ENCODE results near the gene ZNRF2. TPM values are rescaled to one million over a fixed set of nuclear protein-coding genes. Genes with fewer than 3 reads are reported as not detected.

The ZNRF2 gene
- total and polyA plus RNA-seq, 10 of the 15 experiments (the other 5 are each of a cell fraction or from before 2014, with no cell fraction given), result 1.2 to 20.4 (median 9.5) TPM

- TF ChIP-seq RUNX3 (IDR thresholded peaks at IDR 0.05; ENCODE audit: low read length), result no peak
- TF ChIP-seq EP300 (IDR thresholded peaks at IDR 0.05; ENCODE audit: borderline replicate concordance in 1 of 2, control insufficient read depth in 1 of 2, low read depth in 2 of 2, low read length in 2 of 2), result no peak
- Histone ChIP-seq H3K9me3 (replicated peaks; ENCODE audit: control insufficient read depth, insufficient read depth, low read length) (no peaks in the 10 kb centered on the region), H2AFZ (ENCODE audit: control insufficient read depth, low read depth, low read length) (no peak overlapping the region), H4K20me1 (ENCODE audit: control insufficient read depth, insufficient read depth) (no peaks in the 10 kb centered on the region), H3K4me1 (ENCODE audit: control insufficient read depth, insufficient read depth, low read length) (no peaks in the 10 kb centered on the region), H3K36me3 (ENCODE audit: control insufficient read depth in 2 of 2, insufficient read depth in 2 of 2, low read length in 1 of 2) (no peaks in the 10 kb centered on the region), H3K4me3 (no peak overlapping the region), H3K9ac (ENCODE audit: control insufficient read depth, insufficient read depth, low read length) (no peak overlapping the region), H3K27me3 (replicated peaks in 1 of 2; ENCODE audit: control insufficient read depth in 2 of 2, insufficient read depth in 2 of 2, low read length in 1 of 2) (no peaks in the 10 kb centered on the region), H3K79me2 (ENCODE audit: control insufficient read depth, insufficient read depth, low read length) (no peaks in the 10 kb centered on the region), H3K4me2 (ENCODE audit: control insufficient read depth, insufficient read depth) (no peak overlapping the region), H3K27ac (ENCODE audit: control insufficient read depth, insufficient read depth) (no peak overlapping the region)
- in situ Hi-C loops (cut with MboI), result loop anchor here (10.0 kb wide), 1 partner anchor 482 kb away; no protein-coding TSS in a partner anchor
- ChIA-PET CTCF (interaction anchor here (0.7 to 3.4 kb wide), 7 partner anchors 11 to 301 kb away, joined by 3 to 24 read pairs (median 4); no protein-coding TSS in a partner anchor), POLR2A (interaction anchor here (1.2 kb wide), 1 partner anchor 10 kb away, joined by 3 read pairs; no protein-coding TSS in a partner anchor), RAD21 (ENCODE audit: unreplicated experiment) (interaction anchor here (0.7 to 1.7 kb wide), 7 partner anchors 13 to 89 kb away, joined by 3 to 5 read pairs (median 3); no protein-coding TSS in a partner anchor), SMC1A (ENCODE audit: uncharacterized antibody, unreplicated experiment) (interaction anchor here (0.6 to 5.7 kb wide), 11 partner anchors 12 to 281 kb away, joined by 3 to 41 read pairs (median 3); no protein-coding TSS in a partner anchor)
- FAIRE-seq (no peak), DNase-seq (ENCODE audit: low read depth, low spot score) (no peak), ATAC-seq (no peak)
- BruUV-seq (replicated peaks), result no TSS peak
- 92% methylated on average over 4 of the region's 4 CpGs for WGBS (ENCODE audit: insufficient coverage, insufficient replicate concordance, low lambda C conversion rate, missing lambda C conversion rate)
- intact Hi-C loops (cut with micrococcal nuclease; ENCODE audit: unreplicated experiment), result no loop called here
Observed at GRCh38 chr7:30263090-30263710, 21.2 kb upstream of the ZNRF2 start.

- no peak overlapping the region for H3K4me2 ChIP-seq (ENCODE audit: control insufficient read depth, insufficient read depth)
- no peak for ATAC-seq
- no peak overlapping the region for H3K4me3 ChIP-seq
- POLR2A ChIA-PET, result interaction anchor here (1.2 kb wide), 1 partner anchor 9 kb away, joined by 3 read pairs; no protein-coding TSS in a partner anchor
- DNase-seq (ENCODE audit: low read depth, low spot score), result no peak
- SMC1A ChIA-PET (ENCODE audit: uncharacterized antibody, unreplicated experiment), result interaction anchor here (0.8 to 5.7 kb wide), 4 partner anchors 12 to 182 kb away, joined by 3 to 41 read pairs (median 4); no protein-coding TSS in a partner anchor
- RAD21 ChIA-PET (ENCODE audit: unreplicated experiment), result no interaction called here
- H3K9ac ChIP-seq (ENCODE audit: control insufficient read depth, insufficient read depth, low read length), result no peak overlapping the region
- H2AFZ ChIP-seq (ENCODE audit: control insufficient read depth, low read depth, low read length), result no peak overlapping the region
- no peaks in the 10 kb centered on the region for H3K27me3 ChIP-seq (replicated peaks in 1 of 2; ENCODE audit: control insufficient read depth in 2 of 2, insufficient read depth in 2 of 2, low read length in 1 of 2)
- in situ Hi-C loops (cut with MboI), result loop anchor here (10.0 kb wide), 1 partner anchor 481 kb away; no protein-coding TSS in a partner anchor
- no peak overlapping the region for H3K27ac ChIP-seq (ENCODE audit: control insufficient read depth, insufficient read depth)
- no peaks in the 10 kb centered on the region for H3K4me1 ChIP-seq (ENCODE audit: control insufficient read depth, insufficient read depth, low read length)
- BruUV-seq (replicated peaks), result no TSS peak
- intact Hi-C loops (cut with micrococcal nuclease; ENCODE audit: unreplicated experiment), result no loop called here
- no peak for FAIRE-seq
- 59% methylated on average over 4 of the region's 4 CpGs for WGBS (ENCODE audit: insufficient coverage, insufficient replicate concordance, low lambda C conversion rate, missing lambda C conversion rate)
- H3K9me3 ChIP-seq (replicated peaks; ENCODE audit: control insufficient read depth, insufficient read depth, low read length), result no peaks in the 10 kb centered on the region
- CTCF ChIA-PET, result interaction anchor here (1.0 to 3.4 kb wide), 2 partner anchors 12 to 82 kb away, joined by 4 to 24 read pairs; no protein-coding TSS in a partner anchor
- no peaks in the 10 kb centered on the region for H3K36me3 ChIP-seq (ENCODE audit: control insufficient read depth in 2 of 2, insufficient read depth in 2 of 2, low read length in 1 of 2)
- H4K20me1 ChIP-seq (ENCODE audit: control insufficient read depth, insufficient read depth), result no peaks in the 10 kb centered on the region
- no peaks in the 10 kb centered on the region for H3K79me2 ChIP-seq (ENCODE audit: control insufficient read depth, insufficient read depth, low read length)
- TF ChIP-seq NBN (IDR thresholded peaks at IDR 0.05) (no peak), CTCF (IDR thresholded peaks at IDR 0.05 in 2 of 3, conservative IDR thresholded peaks at IDR 0.05 in 1 of 3; ENCODE audit: control insufficient read depth in 2 of 3, extremely low read depth in 1 of 3, insufficient read depth in 1 of 3, low read depth in 3 of 3, low read length in 3 of 3) (no peak), HCFC1 (IDR thresholded peaks at IDR 0.05; ENCODE audit: low read length) (no peak), ETV6 (conservative IDR thresholded peaks at IDR 0.05 in 1 of 2, IDR thresholded peaks at IDR 0.05 in 1 of 2; ENCODE audit: borderline replicate concordance in 1 of 2, low read depth in 1 of 2) (no peak), ZBTB33 (IDR thresholded peaks at IDR 0.05) (no peak)
Observed at GRCh38 chr7:30264052-30264451, 20.3 kb upstream of the ZNRF2 start.

Data from GM12878 (cell line).